K562 (cell line): ENCODE data around the gene PRDX2. TPM values are rescaled to one million over a fixed set of nuclear protein-coding genes. Genes with fewer than 3 reads are reported as not detected.

Source experiments
- CBX3 ChIP-seq, 2 experiments: IDR thresholded peaks; 1 replicate in 1 of 2; 2 replicates in 1 of 2; pipeline ENCODE4 v1.6.1; 2012; ENCODE audit warnings: inconsistent platforms in 2 of 2, low read length in 2 of 2, borderline replicate concordance in 1 of 2, control low read depth in 1 of 2
- CREB3L1 ChIP-seq: fragments of 450-650 bp; IDR thresholded peaks from 2 replicates; pipeline ENCODE4 v1.6.1; 2014; ENCODE audit warnings: low read depth, mild to moderate bottlenecking, moderate library complexity, borderline replicate concordance
- CXXC5 ChIP-seq: fragments of 250-450 bp; sonication (Bioruptor Pico); IDR thresholded peaks from 2 replicates; pipeline ENCODE4 v1.8.0; 2022; ENCODE audit warnings: inconsistent platforms, mild to moderate bottlenecking, moderate library complexity
- GATAD2B ChIP-seq: fragments of 450-650 bp; IDR thresholded peaks from 2 replicates; pipeline ENCODE4 v1.6.1; 2017; ENCODE audit warnings: mild to moderate bottlenecking, borderline replicate concordance
- HCFC1 ChIP-seq: IDR thresholded peaks from 2 replicates; pipeline ENCODE4 v1.6.1; 2012; ENCODE audit warnings: low read depth, low read length, improper control_type of control experiment
- KDM1A ChIP-seq, 2 experiments: fragments of 450-650 bp; IDR thresholded peaks; 2 replicates each; pipeline ENCODE4 v1.6.1; 2016; ENCODE audit warnings: mild to moderate bottlenecking in 2 of 2
- NR4A1 ChIP-seq, 2 experiments: fragments of 250-450 bp in 1 of 2; fragments of 450-650 bp in 1 of 2; sonication (Bioruptor Pico) in 1 of 2; IDR thresholded peaks; 2 replicates each; pipeline versions ENCODE4 v1.4.0 to v1.6.1; 2016 to 2020; ENCODE audit warnings: mild to moderate bottlenecking in 2 of 2, missing compliant biosample characterization in 1 of 2, missing genetic modification characterization in 1 of 2, moderate library complexity in 1 of 2
- POLR2B ChIP-seq: fragments of 450-650 bp; IDR thresholded peaks from 2 replicates; pipeline ENCODE4 v1.6.1; 2018; ENCODE audit warnings: low read depth; ENCODE audit not compliant: partially characterized antibody
- SIN3B ChIP-seq: fragments of 450-650 bp; IDR thresholded peaks from 2 replicates; pipeline ENCODE4 v1.6.1; 2017; ENCODE audit warnings: low read depth, mild to moderate bottlenecking, moderate library complexity
- SUPT5H ChIP-seq: fragments of 450-650 bp; IDR thresholded peaks from 2 replicates; pipeline ENCODE4 v1.6.1; 2016
- UBTF ChIP-seq, 2 experiments: IDR thresholded peaks; 2 replicates each; pipeline ENCODE4 v1.6.1; 2012; ENCODE audit warnings: improper control_type of control experiment in 2 of 2, low read depth in 2 of 2, low read length in 2 of 2, borderline replicate concordance in 1 of 2
- ZNF263 ChIP-seq: sonication (generic); formaldehyde crosslinking; IDR thresholded peaks from 2 replicates; pipeline ENCODE4 v1.8.0; 2022; ENCODE audit warnings: mild to moderate bottlenecking, missing genetic modification reagents, borderline replicate concordance
- polyA plus RNA-seq, 8 experiments: library from polyadenylated mRNA; depleted of rRNA in 4 of 8; stranded (reverse) in 5 of 8; unstranded in 3 of 8; fragments of >200 nt; fragmentation: Nextera tagmentation in 2 of 8; fragmentation: Illumina TruSeq in 1 of 8; extraction: Ambion mirVana in 2 of 8; extraction: Trizol in 1 of 8; gene quantifications; 2 replicates each; pipeline versions ENCODE4 v1.2.1 to v1.2.3, GENCODE V29; 2011 to 2014; ENCODE audit warnings: inconsistent platforms in 1 of 8, missing spikeins in 1 of 8
- total RNA-seq, 7 experiments: library from RNA; depleted of rRNA in 6 of 7; stranded (reverse); fragments of >200 nt in 6 of 7; fragmentation: Illumina TruSeq in 2 of 7; extraction: Trizol in 2 of 7; gene quantifications; 2 replicates each; pipeline versions ENCODE4 v1.2.1 to v1.2.3, GENCODE V29; 2011 to 2021; ENCODE audit warnings: low replicate concordance in 1 of 7
- TF ChIP-seq, protein P1 (sequence below): IDR thresholded peaks from 3 replicates; pipeline ENCODE4 v1.6.1; 2011; ENCODE audit warnings: borderline replicate concordance, mild to moderate bottlenecking; ENCODE audit not compliant: insufficient read length, insufficient read depth

PRDX2 gene
- total and polyA plus RNA-seq, 9 of the 15 experiments (the other 6 are each of a cell fraction or from before 2014, with no cell fraction given), result 206 to 1,183 (median 415) TPM

- 0 out of 4 replicates have a peak, but pooled peaks of 1 of the 2 experiments have one; percentile 49 for TF ChIP-seq UBTF (IDR thresholded peaks at IDR 0.05; ENCODE audit: borderline replicate concordance in 1 of 2, low read depth in 2 of 2, low read length in 2 of 2)
- TF ChIP-seq POLR2B, result peak; percentile 18
- peak; percentile 55 for TF ChIP-seq CXXC5 (CRISPR knock-in tag)
- peak; percentile 40; the same call in 1 of the 2 replicates for TF ChIP-seq SUPT5H
- 0 out of 2 replicates have a peak, but pooled peaks have one; percentile 57 for TF ChIP-seq NR4A1 (CRISPR knock-in tag; IDR thresholded peaks at IDR 0.05)
- TF ChIP-seq NR4A1 (tag; IDR thresholded peaks at IDR 0.05), result no peak
- TF ChIP-seq CREB3L1, result 0 out of 2 replicates have a peak, but pooled peaks have one; percentile 24
- TF ChIP-seq GATAD2B, result 0 out of 2 replicates have a peak, but pooled peaks have one; percentile 18
- peak in 1 of 2 experiments; percentile 51; a peak in 1 of 3 replicates for TF ChIP-seq CBX3 (IDR thresholded peaks at IDR 0.05; ENCODE audit: borderline replicate concordance in 1 of 2, low read length in 2 of 2)
- no peak for TF ChIP-seq HCFC1
- TF ChIP-seq, protein P1, sequence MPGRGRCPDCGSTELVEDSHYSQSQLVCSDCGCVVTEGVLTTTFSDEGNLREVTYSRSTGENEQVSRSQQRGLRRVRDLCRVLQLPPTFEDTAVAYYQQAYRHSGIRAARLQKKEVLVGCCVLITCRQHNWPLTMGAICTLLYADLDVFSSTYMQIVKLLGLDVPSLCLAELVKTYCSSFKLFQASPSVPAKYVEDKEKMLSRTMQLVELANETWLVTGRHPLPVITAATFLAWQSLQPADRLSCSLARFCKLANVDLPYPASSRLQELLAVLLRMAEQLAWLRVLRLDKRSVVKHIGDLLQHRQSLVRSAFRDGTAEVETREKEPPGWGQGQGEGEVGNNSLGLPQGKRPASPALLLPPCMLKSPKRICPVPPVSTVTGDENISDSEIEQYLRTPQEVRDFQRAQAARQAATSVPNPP, result no peak
- peak; percentile 77; the same call in 1 of the 2 replicates for TF ChIP-seq ZNF263 (CRISPR knock-in tag)
- TF ChIP-seq KDM1A (IDR thresholded peaks at IDR 0.05), result peak in 1 of 2 experiments; percentile 41; a peak in 1 of 4 replicates
- peak; percentile 16; the same call in 1 of the 2 replicates for TF ChIP-seq SIN3B
- TF ChIP-seq, all 486 proteins: peak for 97
Measured at GRCh38 chr19:12796146-12797071, 5.2 kb downstream of the PRDX2 start (continued).
